Lung microvascular endothelial cell (primary cell): ENCODE results near the gene MCM9. TPM values are rescaled to one million over a fixed set of nuclear protein-coding genes. Genes with fewer than 3 reads are reported as not detected.
"Not testable (repeated sequence)": the region's sequence is repeated elsewhere in the genome, so short reads cannot be mapped to it uniquely, and the experiment has no call there.

ENCODE experiments used
- DNase-seq, 2 donors: peaks; one replicate each; pipeline versions ENCODE4 v3.0.0 to v3.0.0-alpha.2; 2010; ENCODE audit warnings: low read depth in 2 of 2
- total RNA-seq: library from RNA; depleted of rRNA; stranded (reverse); fragments of >200 nt; gene quantifications from 2 replicates; pipeline ENCODE4 v1.2.1, GENCODE V29; 2014

The MCM9 gene
- total RNA-seq, 1 donor from 2014 or later = 11.7 TPM

DNA sequence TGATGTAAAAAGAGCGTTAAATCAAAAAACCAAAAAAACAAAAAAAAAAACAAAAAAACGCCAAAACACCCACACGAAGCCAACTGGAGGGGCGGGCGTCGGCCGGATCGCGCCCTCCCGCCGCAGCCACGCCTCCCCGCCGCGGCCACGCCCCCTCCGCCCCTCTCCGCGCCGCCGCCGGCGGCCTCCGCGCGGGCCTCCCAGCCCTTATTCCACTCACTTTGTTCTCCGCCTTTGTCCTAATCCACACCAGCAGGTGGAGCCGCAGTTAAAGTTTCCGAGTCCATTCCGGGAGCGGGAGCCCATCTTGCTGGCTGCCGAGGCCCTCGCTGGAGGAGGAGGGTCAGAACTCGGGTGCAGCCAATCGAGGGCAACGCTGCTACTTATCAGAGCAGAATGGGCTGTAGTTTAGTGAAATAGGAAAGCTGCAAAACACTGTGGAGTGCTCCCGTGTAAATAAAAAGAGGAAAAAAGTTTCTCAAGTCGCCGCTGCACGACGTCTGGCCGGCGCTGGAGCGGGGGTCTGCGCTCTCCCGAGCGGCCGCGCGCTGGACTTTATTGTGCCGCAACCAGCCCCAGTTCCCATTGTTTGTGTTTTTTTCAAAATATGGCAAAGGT is 41.0 kb downstream of the MCM9 start, which contains the start of gene ASF1A:
Gene ASF1A (plus strand): TSS at position 346 of the 618 bp plus-strand sequence. CDS start 262 bp downstream, at position 608.
- peak; percentile 98 for DNase-seq

DNA sequence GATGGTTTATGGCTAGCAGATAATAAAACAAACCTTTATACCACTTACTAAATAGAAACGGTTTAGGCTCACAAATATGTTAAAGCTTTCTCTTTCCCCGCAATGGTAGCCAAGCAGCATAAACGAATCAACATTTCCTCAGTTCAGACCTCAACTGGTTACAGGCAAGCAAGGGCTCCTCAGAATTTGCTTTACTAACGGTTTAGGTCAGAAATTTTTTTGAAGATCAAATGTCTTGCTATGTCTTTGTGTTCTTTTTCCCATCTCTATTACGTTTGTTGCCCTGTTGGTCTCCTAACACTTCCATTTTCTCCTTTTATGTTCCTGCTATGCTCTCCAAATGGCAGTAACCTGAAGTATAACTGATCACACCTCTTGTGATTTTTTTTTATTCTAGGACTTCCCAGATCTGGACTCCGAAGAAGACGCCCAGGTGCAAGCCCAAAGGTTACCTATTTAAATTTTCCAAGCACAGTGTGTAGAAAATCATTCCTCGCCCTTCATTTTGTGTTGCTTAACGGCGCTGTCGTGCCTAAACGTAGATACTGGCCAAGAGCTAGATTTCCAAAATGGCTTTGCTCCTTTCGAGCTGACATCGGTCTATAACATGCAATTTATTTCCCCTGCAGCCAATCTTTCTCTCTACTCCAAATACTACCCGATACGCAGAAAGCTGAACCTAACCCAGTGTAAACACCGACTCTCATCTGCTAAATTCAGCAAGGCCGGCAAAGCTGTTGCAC is 41.7 kb downstream of the MCM9 start:
- peak; percentile 71 to 79 for DNase-seq

DNA sequence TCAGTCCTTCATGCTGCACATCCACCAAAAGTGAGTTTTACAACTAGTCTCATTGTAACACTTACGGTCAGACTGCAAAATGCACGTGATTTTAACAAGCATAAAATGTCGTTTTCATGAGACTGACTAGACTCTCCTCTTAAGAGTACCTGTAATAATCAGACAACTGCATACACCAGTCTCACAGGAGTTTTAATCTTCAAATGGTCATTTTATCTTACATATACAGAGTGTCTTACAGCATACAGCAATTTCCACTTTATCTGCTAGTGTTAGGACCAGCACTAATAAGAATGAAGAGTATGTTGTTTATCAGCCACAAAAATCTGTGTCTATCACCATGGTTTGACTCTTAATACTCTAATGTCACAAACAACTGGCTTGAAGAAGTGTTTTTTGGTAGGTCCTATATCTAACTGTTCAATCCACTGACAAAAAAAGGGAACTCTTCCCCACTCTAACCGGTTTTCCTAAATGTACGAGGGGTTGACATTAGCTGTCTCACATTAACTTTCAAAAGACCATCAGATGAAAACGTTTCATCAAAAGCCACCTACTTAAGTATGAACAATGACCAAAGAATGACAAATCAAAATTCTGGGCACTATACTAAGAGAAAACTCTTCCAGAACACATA is 42.5 kb downstream of the MCM9 start:
- peak; percentile 10 to 29 for DNase-seq

- no peak for DNase-seq
Measured at GRCh38 chr6:118890997-118891790, 43.8 kb downstream of the MCM9 start.

- no peak for DNase-seq
Measured at GRCh38 chr6:118889163-118889562, 45.8 kb downstream of the MCM9 start.

DNA sequence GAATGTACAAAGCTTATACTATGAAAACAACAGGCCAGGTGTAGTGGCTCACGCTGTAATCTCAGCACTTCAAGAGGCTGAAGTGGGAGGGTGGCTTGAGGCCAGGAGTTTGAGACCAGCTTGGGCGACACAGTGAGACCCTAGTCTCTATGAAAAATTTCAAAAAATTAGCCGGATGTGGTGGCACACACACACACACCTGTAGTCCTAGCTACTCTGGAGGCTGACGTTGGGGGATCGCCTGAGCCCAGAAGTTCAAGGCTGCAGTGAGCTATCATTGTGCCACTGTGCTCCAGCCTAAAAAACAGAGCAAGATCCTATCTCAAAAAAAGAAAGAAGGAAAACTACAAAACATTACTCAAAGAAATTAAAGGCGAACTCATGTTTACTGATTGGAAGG is 48.3 kb downstream of the MCM9 start:
- no peak for DNase-seq

DNA sequence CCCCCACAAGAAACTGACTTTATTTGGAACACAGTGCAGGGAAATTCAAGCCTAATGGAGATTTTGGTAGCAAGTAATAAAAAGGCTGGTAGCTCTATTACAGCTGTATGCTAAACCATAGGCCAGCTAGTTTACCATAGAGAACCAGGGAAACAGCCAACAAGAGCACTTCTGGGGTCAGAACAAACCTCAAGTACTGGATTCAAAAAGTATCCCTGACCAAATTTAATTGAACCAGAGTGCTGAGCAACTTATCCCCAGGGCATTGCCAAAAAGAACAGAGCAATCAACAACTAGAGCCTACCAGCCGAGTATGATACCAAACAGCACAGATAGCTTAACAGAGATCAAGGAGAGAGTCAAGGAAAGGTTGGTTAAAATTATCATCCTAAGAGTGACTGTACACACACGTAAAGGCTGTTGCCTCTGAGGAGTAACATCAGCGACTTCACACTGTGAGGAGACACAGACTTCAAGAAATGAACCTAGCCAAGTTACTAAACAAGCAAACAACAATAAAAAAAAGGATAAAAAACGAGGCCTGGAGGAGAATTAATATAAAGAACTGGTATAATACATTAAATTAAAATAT is 52.5 kb downstream of the MCM9 start:
- no peak for DNase-seq

GRCh38 chr6:118881440-118882313 is 53.3 kb downstream of the MCM9 start:
- DNase-seq = no peak

- DNase-seq = no peak
Measured at GRCh38 chr6:118877806-118878205, 57.2 kb downstream of the MCM9 start.

DNA sequence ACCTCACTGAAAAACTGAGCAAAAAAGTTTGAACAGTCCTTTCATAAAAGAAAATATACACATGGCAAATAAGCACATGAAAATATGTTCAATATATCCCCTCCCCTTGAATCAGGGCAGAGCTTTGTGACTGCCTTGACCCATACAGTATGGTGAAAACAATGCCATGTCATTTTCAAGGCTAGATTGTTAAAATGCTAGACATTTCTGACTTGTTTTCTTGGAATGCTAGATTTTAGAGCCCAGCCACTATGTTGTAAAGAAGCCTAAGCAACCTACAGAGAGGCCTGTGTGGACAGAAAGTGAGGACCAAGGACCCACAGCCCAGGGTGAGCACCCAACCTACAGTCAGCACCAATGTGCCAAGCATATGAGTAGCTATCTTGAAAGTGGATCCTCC is 58.1 kb downstream of the MCM9 start:
- DNase-seq = no peak

GRCh38 chr6:118876198-118876597 is 58.8 kb downstream of the MCM9 start:
- DNase-seq = no peak

- no peak for DNase-seq
Measured at GRCh38 chr6:118875672-118876071, 59.3 kb downstream of the MCM9 start.

DNA sequence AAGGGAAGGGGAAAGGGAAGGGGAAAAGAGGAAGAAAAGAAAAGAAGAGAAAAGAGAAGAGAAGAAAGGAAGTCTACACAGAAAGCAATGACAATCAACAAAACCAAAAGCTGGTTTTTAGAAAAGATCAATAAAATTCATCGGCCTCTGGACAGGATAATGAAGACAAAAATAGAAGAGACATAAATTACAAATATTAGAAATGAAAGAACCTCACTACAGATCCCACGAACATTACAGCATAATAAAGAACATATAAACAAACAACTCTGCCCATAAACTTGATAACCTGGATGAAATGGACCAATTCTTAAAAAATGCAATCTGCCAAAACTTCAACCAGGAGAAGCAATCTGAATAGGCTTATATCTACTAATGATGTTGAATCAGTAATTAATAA is 61.7 kb downstream of the MCM9 start:
- DNase-seq = no peak

DNA sequence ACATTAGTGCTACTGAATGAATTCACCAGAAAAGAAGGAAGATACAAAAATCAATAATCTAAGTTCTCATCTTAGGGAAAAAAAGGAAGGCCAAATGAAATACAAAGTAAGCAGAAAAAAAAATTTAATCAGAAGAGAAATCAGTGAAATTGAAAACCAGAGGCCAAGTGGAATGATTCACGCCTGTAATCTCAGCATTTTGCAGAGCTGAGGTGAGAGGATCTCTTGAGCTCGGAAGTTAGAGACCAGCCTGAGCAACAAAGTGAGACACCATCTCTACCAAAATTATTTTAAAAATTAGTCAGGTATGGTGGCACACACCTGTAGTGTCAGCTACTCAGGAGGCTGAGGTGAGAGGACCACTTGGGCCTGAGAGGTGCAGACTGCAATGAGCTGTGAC is 62.2 kb downstream of the MCM9 start:
- DNase-seq = no peak

DNA sequence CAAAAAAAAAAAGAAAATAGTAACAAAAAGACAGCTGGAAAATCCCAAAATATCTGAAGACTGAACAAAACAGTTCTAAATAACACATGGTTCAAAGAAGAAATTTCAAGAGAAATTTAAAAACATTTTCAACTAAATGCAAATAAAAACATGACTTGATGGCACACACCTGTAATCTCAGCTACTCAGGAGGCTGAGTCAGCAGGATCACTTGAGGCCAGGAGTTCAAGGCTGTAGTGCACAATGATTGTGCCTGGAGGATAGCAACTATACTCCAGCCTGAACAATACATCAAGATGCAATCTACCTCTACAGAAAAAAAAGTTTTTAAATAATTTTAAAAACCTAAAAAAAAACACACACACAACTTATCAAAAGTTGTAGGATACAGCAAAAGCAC is 62.6 kb downstream of the MCM9 start:
- no peak for DNase-seq

DNA sequence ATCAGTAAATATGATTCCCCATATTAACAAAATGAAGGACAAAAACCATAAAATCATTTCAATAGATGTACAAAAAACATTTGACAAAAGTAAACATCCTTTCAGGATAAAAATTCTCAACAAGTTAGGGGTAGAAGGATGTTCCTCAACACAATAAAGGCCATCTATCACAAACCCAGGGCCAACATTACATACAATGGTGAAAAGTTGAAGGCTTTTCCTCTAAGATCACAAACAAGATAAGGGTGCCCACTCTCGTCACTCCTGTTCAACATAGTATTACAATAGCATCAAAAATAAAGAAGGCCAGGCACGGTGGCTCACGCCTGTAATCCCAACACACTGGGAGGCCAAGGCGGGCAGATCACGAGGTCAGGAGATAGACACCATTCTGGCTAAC is 63.6 kb downstream of the MCM9 start:
- peak; percentile 53 to 56 for DNase-seq

DNA sequence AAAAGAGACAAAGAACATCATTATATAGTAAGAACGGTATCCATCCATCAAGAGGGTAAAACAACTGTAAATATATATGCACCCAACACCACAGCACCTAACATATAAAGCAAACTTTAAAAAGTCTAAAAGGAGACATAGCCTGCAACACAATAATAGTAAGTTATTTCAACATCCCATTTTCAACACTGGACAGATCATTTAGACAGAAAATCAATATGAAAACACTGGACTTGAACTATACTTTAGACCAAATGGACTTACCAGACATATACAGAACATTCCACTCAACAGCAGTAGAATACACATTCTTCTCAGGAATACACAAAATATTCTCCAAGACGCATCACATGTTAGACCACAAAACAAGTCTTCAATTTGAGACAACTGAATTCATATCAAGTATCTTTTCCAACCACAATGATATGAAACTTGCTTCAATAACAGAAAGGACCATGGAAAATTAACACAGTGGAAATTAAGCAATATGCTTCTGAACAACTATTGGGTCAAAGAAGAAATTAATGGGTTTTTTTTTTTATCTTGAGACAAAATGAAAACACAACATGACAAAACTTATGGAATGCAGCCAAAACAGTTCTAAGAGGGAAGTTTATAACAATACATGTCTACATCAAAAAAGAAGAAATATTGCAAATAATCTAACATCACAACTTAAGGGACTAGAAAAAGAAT is 64.9 kb downstream of the MCM9 start:
- DNase-seq = peak in 1 of 2 donors; percentile 87

DNA sequence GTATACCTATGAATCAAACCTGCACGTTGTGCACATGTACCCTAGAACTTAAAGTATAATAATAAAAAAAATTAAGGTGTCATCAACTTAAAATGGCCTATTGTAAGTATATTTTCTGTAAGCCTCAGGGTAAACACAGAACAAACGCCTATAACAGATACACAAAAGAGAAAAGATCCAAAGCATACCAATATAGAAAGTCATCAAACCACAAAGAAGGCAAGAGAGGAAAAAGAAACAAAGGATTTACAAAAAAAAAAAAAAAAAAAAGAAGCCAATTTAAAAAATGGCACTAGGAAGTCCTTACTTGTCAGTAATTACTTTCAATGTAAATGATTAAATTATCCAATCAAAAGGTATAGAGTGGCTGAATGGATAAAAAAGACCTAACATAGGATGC is 65.6 kb downstream of the MCM9 start:
- peak in 1 of 2 donors; percentile 26 for DNase-seq

DNA sequence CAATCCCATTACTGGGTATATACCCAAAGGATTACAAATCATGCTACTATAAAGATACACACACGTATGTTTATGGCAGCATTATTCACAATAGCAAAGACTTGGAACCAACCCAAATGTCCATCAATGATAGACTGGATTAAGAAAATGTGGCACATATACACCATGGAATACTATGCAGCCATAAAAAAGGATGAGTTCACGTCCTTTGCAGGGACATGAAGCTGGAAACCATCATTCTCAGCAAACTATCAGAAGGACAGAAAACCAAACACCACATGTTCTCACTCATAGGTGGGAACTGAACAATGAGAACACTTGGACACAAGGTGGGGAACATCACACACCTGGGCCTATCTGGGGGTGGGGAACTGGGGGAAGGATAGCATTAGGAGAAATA is 66.1 kb downstream of the MCM9 start:
- DNase-seq = not testable (repeated sequence)

- DNase-seq = no peak
Measured at GRCh38 chr6:118867181-118867580, 67.8 kb downstream of the MCM9 start.
